HG03460 (cell line): ENCODE measurements around the gene SNRNP25.

Experiments used
- ATAC-seq: cut with Tn5 transposase; IDR thresholded peaks from one replicate; pipeline ENCODE4 v1.9.1; 2021; ENCODE audit not compliant: unreplicated experiment

SNRNP25 gene

DNA sequence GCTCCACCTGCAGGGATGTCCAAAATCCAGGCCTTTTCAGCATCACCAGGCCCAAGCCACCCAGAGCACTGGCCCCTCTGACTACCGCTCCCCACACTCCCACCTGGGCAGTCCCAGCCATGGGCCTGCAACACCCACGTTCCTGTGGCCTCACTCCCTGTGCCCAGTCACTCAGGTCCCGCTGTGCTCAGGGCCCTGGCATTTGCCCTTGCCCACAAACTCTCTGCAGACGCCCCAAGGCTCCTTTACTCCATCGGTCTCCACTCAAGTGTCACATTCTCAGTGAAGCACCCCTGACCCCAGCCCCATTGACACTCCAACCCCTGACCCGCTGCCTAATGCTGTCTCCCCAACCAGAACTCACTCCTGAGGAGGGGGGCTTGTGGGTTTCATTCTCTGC, 48.0 kb downstream of the SNRNP25 start:
- ATAC-seq = no peak

DNA sequence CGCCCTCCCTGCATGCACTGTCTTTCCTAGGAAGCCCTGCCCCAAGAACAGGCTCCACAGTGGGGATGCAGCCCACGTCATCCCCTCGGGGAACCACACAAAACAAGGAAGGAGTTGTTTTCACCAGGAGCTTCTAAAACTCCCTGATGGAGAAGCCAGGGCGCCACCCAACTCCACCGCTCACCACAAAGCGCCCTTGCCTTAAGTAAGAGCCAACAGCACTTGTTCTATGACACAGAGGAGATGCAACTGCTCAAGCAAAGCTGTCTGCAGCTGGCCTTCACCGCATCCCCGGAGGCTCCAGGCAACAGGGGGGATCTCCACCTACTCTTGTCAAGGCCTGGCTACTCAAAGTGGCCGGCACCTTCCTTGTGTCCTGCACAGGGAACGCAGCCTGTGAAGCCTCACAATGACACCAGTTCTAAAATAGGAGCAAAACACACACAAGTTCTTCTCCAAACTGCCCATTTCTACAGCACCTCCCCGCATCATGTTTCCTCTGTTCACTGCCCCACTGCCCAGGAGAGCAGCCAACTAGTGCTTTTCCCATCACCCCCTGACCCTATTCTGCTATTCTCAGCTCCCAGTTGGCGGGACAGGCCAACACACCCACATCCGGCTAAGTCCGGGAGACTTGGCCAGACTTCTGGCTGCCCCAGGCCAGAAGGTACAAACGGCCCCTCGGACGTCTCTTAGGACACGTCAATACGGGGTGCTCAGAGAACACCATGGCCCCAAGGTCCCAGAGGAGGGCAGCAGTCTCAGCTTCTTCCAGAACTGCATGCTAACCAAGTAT, 48.6 kb downstream of the SNRNP25 start:
- ATAC-seq = no peak

DNA sequence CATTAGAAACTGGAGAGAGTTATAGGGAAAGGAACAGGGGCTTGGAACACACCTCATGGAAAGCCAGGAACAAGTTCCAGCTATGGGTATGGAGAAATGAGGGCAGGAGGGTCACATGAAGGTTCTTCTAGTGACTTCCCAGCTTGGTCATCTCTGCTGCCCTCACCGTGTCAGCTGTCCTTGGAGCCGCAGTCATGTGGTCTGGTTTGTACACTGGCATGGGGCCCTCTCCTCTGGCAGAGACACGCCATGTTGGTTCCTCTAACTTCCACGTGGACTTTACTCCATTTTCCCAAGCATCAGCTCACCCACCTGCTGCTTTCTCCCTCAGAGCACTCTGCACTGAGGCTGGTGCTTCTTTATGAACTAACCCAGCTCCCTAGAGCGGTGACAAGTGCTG, 50.7 kb downstream of the SNRNP25 start:
- no peak for ATAC-seq

DNA sequence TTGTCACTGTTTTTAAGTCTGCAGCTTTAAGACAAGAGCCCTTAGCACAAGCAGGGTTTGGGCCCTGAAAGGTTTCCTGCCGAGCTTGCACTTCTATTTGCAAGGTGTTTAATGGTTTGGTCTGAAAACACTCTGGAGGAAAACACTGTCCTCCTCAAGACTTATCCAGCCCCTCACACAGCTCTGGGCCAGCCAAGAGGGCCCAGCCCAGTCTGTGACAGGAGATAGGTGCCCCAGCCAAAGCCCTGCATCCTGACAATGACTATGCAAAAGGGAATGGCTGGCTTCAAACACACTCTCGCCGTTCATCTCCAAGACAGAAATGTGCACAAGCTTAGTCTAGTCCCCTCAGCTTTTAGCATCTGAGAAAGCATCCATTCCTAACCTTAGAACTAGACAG, 51.3 kb downstream of the SNRNP25 start:
- ATAC-seq = no peak

DNA sequence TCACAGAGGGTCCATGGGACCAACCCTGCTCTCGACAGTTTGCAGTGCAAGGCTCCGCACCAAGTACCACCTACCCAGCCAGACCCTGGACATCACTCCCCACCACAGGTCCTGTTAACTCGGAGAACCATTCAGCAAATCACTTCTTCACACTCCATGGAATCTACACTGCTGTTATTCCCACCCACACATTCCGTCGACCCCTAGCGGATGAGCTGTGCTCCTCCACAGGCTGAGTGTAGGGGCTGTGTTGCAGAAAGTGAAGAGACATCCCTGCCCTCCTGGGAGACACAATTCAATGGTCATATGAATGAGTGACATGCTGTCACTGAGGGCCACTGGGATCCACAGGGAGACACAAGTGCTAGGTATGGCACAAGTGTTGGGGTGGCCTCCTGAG, 51.9 kb downstream of the SNRNP25 start:
- no peak for ATAC-seq

DNA sequence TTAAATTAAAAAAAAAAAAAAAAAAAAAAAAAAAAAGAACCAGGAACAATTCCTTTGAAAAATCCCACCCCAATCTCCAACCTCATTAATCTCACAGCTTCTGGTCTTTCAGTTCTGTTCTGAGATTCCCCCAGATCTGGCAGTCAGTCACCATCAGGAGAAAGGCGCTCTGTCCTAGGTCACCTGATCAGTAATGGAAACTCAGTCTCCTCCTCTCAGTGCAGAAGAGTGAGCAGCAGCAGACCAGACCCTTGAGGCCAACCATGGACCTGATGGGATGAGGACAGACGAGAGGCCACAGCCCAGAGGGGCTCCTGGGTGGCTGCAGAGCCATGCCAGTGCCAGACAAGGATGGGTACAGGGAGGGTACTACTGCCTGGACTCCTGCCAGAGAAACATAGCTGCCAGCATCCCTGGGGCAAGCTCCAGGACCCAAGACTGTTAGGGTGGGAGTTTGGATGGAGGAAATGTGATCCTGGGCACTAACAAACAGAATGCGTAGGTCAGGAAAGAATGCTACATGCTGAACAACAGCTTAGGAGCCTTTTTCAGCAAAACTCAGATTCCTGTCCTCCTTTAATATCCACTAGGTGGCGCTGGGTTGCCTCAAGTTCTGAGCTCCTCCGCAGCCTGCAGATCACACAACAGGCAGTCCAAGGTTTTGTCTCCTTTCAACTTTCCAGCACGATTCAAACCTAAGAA, 53.1 kb downstream of the SNRNP25 start:
- ATAC-seq = no peak
